WTC11 (cell line): ENCODE data around the gene LRRC14B. TPM values are rescaled to one million over a fixed set of nuclear protein-coding genes. Genes with fewer than 3 reads are reported as not detected.

Experiments
- ATAC-seq: fragments of 200-7000 bp; cut with Tn5 transposase; 2 replicates; pipeline ENCODE4 v1.10.0; 2021; ENCODE audit warnings: mild to moderate bottlenecking, moderate library complexity
- CTCF ChIA-PET: fragments of 300-600 bp; sonication (Branson Sonifier 250); formaldehyde crosslinking; loops from one replicate; lab custom pipeline; 2021; ENCODE audit warnings: antibody characterized with exemption; lab: Charles Lee
- POLR2A ChIA-PET: fragments of 350-600 bp; sonication (Branson Sonifier 250); formaldehyde crosslinking; loops from one replicate; lab custom pipeline; 2021; ENCODE audit warnings: antibody characterized with exemption; lab: Charles Lee
- DNase-seq: peaks from one replicate; pipeline ENCODE4 v3.0.0; 2021; ENCODE audit warnings: low spot score
- H3K27ac Mint-ChIP-seq: 2 replicates; pipeline ENCODE4 v1.8.0; 2021; ENCODE audit warnings: mixed read lengths
- H3K27me3 Mint-ChIP-seq: 2 replicates; pipeline ENCODE4 v1.8.0; 2021; ENCODE audit warnings: low read depth, mild to moderate bottlenecking, moderate library complexity, mixed read lengths
- H3K36me3 Mint-ChIP-seq: 2 replicates; pipeline ENCODE4 v1.8.0; 2021; ENCODE audit warnings: mixed read lengths
- H3K4me1 Mint-ChIP-seq: 2 replicates; pipeline ENCODE4 v1.8.0; 2022; ENCODE audit warnings: mixed read lengths
- H3K4me3 Mint-ChIP-seq: 2 replicates; pipeline ENCODE4 v1.8.0; 2021; ENCODE audit warnings: mild to moderate bottlenecking, moderate library complexity, mixed read lengths
- H3K9me3 Mint-ChIP-seq: 2 replicates; pipeline ENCODE4 v1.8.0; 2021; ENCODE audit warnings: mixed read lengths
- ESRRA ChIP-seq: sonication (generic); formaldehyde crosslinking; IDR thresholded peaks from 2 replicates; pipeline ENCODE4 v1.8.1; 2022; ENCODE audit warnings: mild to moderate bottlenecking, missing genetic modification reagents, borderline replicate concordance
- GRHL2 ChIP-seq: fragments of 250-450 bp; sonication (Bioruptor Pico); IDR thresholded peaks from 2 replicates; pipeline ENCODE4 v1.8.0; 2022; ENCODE audit warnings: mild to moderate bottlenecking, moderate library complexity; ENCODE audit not compliant: insufficient replicate concordance, severe bottlenecking
- JAZF1 ChIP-seq: fragments of 250-450 bp; sonication (Bioruptor Pico); IDR thresholded peaks from 2 replicates; pipeline ENCODE4 v1.9.0; 2021; ENCODE audit warnings: moderate library complexity, mild to moderate bottlenecking, inconsistent platforms
- NFE2L1 ChIP-seq: sonication (generic); formaldehyde crosslinking; IDR thresholded peaks from 2 replicates; pipeline ENCODE4 v1.8.1; 2023; ENCODE audit warnings: missing genetic modification reagents
- NFYB ChIP-seq: sonication (generic); formaldehyde crosslinking; conservative IDR thresholded peaks from 2 replicates; pipeline ENCODE4 v1.8.0; 2022; ENCODE audit warnings: low read depth, missing genetic modification reagents
- PRRX2 ChIP-seq: fragments of 250-450 bp; sonication (Bioruptor Pico); IDR thresholded peaks from 2 replicates; pipeline ENCODE4 v1.8.0; 2021; ENCODE audit warnings: mild to moderate bottlenecking
- RELA ChIP-seq: sonication (generic); formaldehyde crosslinking; IDR thresholded peaks from 2 replicates; pipeline ENCODE4 v1.8.1; 2022; ENCODE audit warnings: missing genetic modification reagents, mild to moderate bottlenecking, borderline replicate concordance
- SMAD4 ChIP-seq: sonication (generic); formaldehyde crosslinking; IDR thresholded peaks from 2 replicates; pipeline ENCODE4 v1.8.0; 2022; ENCODE audit warnings: mild to moderate bottlenecking, missing genetic modification reagents
- ZBTB21 ChIP-seq: sonication (generic); formaldehyde crosslinking; IDR thresholded peaks from 2 replicates; pipeline ENCODE4 v1.8.1; 2023; ENCODE audit warnings: mild to moderate bottlenecking, missing genetic modification reagents, borderline replicate concordance
- ZNF138 ChIP-seq: sonication (generic); formaldehyde crosslinking; conservative IDR thresholded peaks from 2 replicates; pipeline ENCODE4 v1.8.1; 2022; ENCODE audit warnings: mild to moderate bottlenecking, moderate library complexity, missing genetic modification reagents
- ZNF263 ChIP-seq: sonication (generic); formaldehyde crosslinking; IDR thresholded peaks from 2 replicates; pipeline ENCODE4 v1.8.1; 2022; ENCODE audit warnings: low read depth, mild to moderate bottlenecking, moderate library complexity, missing genetic modification reagents
- total RNA-seq: library from RNA; stranded (reverse); gene quantifications from 3 replicates; pipeline ENCODE4 v1.2.3, GENCODE V29; 2021
- TF ChIP-seq, protein P1 (sequence below): sonication (generic); formaldehyde crosslinking; IDR thresholded peaks from 2 replicates; pipeline ENCODE4 v1.8.0; 2023; ENCODE audit warnings: mild to moderate bottlenecking, missing genetic modification reagents
- TF ChIP-seq, protein P2 (sequence below): fragments of 250-450 bp; sonication (Bioruptor Pico); IDR thresholded peaks from 2 replicates; pipeline ENCODE4 v2.1.2; 2022; ENCODE audit warnings: mild to moderate bottlenecking, moderate library complexity
- TF ChIP-seq, protein P3 (sequence below): sonication (generic); formaldehyde crosslinking; IDR thresholded peaks from 2 replicates; pipeline ENCODE4 v1.8.0; 2022; ENCODE audit warnings: mild to moderate bottlenecking, missing genetic modification reagents
- TF ChIP-seq, protein P4 (sequence below): fragments of 250-450 bp; sonication (Bioruptor Pico); conservative IDR thresholded peaks from 2 replicates; pipeline ENCODE4 v1.9.0; 2021; ENCODE audit warnings: mild to moderate bottlenecking
- TF ChIP-seq, protein P5 (sequence below): sonication (generic); formaldehyde crosslinking; IDR thresholded peaks from 2 replicates; pipeline ENCODE4 v1.8.1; 2023; ENCODE audit warnings: mild to moderate bottlenecking, moderate library complexity, missing genetic modification reagents
- TF ChIP-seq, protein P6 (sequence below): fragments of 250-450 bp; sonication (Bioruptor Pico); IDR thresholded peaks from 2 replicates; pipeline ENCODE4 v1.9.0; 2021; ENCODE audit warnings: moderate library complexity, mild to moderate bottlenecking, inconsistent platforms, borderline replicate concordance
- TF ChIP-seq, protein P7 (sequence below): fragments of 250-450 bp; sonication (Bioruptor Pico); IDR thresholded peaks from 2 replicates; pipeline ENCODE4 v1.9.0; 2021; ENCODE audit warnings: mild to moderate bottlenecking
- TF ChIP-seq, protein P8 (sequence below): sonication (generic); formaldehyde crosslinking; IDR thresholded peaks from 2 replicates; pipeline ENCODE4 v1.8.1; 2022; ENCODE audit warnings: low read depth, mild to moderate bottlenecking, moderate library complexity, missing genetic modification reagents, borderline replicate concordance

The LRRC14B gene
- total RNA-seq, 1 experiment from 2014 or later = not detected

DNA sequence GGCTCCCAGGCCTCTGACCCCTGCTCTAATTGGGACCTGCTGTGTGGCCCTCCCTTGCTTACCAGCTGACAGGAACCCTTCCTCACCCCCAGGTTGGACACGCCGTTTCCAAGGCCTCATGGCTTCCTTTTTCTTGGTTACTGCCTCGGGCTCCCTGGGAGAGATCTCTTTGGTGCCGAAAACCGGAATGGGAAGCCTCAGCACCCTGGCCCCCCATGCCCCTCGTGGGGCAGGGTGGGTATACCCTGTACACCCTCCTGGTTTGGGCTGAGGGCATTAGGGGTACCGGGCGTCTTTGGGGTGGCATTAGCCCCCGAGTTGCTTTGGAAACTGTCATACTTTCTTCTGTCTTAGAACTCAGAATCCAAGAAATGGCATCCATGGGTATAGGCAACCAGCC is 10.1 kb upstream of the LRRC14B start:
- no peak overlapping the region for H3K4me3 Mint-ChIP-seq
- ATAC-seq (no peak), DNase-seq (no peak)
- ChIA-PET CTCF (no interaction called here), POLR2A (no interaction called here)
- H3K27me3 Mint-ChIP-seq = no peaks in the 10 kb centered on the region
- peaks cover 13% of the 10 kb centered on the region for H3K4me1 Mint-ChIP-seq
- H3K27ac Mint-ChIP-seq = no peak overlapping the region
- peaks cover 20% of the 10 kb centered on the region for H3K36me3 Mint-ChIP-seq
- H3K9me3 Mint-ChIP-seq = no peaks in the 10 kb centered on the region
- TF ChIP-seq RELA (CRISPR knock-in tag) (no peak), JAZF1 (no peak), GRHL2 (no peak), PRRX2 (CRISPR knock-in tag) (no peak), SMAD4 (no peak), NFYB (no peak)
- TF ChIP-seq, protein P1, sequence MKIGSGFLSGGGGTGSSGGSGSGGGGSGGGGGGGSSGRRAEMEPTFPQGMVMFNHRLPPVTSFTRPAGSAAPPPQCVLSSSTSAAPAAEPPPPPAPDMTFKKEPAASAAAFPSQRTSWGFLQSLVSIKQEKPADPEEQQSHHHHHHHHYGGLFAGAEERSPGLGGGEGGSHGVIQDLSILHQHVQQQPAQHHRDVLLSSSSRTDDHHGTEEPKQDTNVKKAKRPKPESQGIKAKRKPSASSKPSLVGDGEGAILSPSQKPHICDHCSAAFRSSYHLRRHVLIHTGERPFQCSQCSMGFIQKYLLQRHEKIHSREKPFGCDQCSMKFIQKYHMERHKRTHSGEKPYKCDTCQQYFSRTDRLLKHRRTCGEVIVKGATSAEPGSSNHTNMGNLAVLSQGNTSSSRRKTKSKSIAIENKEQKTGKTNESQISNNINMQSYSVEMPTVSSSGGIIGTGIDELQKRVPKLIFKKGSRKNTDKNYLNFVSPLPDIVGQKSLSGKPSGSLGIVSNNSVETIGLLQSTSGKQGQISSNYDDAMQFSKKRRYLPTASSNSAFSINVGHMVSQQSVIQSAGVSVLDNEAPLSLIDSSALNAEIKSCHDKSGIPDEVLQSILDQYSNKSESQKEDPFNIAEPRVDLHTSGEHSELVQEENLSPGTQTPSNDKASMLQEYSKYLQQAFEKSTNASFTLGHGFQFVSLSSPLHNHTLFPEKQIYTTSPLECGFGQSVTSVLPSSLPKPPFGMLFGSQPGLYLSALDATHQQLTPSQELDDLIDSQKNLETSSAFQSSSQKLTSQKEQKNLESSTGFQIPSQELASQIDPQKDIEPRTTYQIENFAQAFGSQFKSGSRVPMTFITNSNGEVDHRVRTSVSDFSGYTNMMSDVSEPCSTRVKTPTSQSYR (CRISPR knock-in tag) = no peak
- TF ChIP-seq, protein P2, sequence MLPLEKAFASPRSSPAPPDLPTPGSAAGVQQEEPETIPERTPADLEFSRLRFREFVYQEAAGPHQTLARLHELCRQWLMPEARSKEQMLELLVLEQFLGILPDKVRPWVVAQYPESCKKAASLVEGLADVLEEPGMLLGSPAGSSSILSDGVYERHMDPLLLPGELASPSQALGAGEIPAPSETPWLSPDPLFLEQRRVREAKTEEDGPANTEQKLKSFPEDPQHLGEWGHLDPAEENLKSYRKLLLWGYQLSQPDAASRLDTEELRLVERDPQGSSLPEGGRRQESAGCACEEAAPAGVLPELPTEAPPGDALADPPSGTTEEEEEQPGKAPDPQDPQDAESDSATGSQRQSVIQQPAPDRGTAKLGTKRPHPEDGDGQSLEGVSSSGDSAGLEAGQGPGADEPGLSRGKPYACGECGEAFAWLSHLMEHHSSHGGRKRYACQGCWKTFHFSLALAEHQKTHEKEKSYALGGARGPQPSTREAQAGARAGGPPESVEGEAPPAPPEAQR (CRISPR knock-in tag) = no peak
- TF ChIP-seq, protein P3, sequence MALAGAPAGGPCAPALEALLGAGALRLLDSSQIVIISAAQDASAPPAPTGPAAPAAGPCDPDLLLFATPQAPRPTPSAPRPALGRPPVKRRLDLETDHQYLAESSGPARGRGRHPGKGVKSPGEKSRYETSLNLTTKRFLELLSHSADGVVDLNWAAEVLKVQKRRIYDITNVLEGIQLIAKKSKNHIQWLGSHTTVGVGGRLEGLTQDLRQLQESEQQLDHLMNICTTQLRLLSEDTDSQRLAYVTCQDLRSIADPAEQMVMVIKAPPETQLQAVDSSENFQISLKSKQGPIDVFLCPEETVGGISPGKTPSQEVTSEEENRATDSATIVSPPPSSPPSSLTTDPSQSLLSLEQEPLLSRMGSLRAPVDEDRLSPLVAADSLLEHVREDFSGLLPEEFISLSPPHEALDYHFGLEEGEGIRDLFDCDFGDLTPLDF (CRISPR knock-in tag) = no peak
- TF ChIP-seq, protein P4, sequence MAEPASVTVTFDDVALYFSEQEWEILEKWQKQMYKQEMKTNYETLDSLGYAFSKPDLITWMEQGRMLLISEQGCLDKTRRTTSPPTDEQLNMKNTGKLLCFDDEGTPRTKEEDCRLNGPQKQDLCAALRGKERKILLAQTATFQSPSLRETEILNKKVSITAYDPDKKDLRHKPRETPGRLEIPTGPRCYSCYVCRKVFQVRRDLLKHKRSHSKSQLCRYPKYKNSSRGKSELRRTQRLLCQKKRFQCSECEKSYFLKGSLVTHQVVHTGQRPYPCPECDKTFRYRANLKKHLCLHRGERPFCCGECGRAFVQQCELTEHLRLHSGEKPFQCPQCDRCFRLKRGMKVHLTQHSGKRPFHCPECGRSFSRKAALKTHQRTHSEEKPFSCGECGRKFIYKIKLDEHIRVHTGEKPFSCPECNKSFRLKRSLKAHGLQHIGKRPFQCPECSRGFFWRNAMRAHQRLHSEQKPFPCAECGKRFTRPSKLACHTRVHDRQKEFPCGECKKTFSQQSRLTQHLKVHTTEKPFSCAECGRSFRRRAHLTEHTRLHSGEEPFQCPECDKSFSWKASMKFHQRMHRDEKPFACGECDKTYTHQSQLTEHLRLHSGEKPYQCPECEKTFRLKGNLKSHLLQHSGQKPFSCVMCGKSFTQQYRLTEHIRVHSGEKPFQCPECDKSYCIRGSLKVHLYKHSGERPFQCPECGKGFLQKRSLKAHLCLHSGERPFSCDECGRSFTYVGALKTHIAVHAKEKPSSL (CRISPR knock-in tag) = no peak
- TF ChIP-seq, protein P5, sequence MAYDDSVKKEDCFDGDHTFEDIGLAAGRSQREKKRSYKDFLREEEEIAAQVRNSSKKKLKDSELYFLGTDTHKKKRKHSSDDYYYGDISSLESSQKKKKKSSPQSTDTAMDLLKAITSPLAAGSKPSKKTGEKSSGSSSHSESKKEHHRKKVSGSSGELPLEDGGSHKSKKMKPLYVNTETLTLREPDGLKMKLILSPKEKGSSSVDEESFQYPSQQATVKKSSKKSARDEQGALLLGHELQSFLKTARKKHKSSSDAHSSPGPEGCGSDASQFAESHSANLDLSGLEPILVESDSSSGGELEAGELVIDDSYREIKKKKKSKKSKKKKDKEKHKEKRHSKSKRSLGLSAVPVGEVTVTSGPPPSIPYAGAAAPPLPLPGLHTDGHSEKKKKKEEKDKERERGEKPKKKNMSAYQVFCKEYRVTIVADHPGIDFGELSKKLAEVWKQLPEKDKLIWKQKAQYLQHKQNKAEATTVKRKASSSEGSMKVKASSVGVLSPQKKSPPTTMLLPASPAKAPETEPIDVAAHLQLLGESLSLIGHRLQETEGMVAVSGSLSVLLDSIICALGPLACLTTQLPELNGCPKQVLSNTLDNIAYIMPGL (CRISPR knock-in tag) = no peak

DNA sequence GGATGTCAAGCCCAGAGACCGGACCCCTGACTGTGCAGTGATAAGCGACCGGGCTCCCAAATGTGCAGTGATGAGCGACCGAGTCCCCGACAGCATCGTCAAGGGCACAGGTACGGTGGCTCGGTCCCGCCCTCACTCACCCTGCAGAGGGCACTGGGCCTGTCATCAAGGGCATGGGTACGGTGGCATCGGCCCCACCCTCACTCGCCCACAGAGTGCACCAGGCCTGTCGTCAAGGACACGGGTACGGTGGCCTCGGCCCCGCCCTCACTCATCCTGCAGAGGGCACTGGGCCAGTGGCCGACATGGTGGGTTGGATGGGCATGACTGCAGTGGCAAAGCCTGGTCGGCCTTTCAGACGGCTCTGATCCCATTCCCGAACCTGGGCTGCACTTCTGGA is 9.7 kb upstream of the LRRC14B start:
- no peak overlapping the region for H3K27ac Mint-ChIP-seq
- CTCF ChIA-PET = no interaction called here
- H3K4me3 Mint-ChIP-seq = no peak overlapping the region
- H3K4me1 Mint-ChIP-seq = peaks cover 13% of the 10 kb centered on the region
- no peak for ATAC-seq
- peaks cover 20% of the 10 kb centered on the region for H3K36me3 Mint-ChIP-seq
- no peak for DNase-seq
- no peaks in the 10 kb centered on the region for H3K27me3 Mint-ChIP-seq
- H3K9me3 Mint-ChIP-seq = no peaks in the 10 kb centered on the region
- POLR2A ChIA-PET = no interaction called here
- TF ChIP-seq, protein P6, sequence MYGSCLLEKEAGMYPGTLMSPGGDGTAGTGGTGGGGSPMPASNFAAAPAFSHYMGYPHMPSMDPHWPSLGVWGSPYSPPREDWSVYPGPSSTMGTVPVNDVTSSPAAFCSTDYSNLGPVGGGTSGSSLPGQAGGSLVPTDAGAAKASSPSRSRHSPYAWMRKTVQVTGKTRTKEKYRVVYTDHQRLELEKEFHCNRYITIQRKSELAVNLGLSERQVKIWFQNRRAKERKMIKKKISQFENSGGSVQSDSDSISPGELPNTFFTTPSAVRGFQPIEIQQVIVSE = no peak
- TF ChIP-seq, protein P7, sequence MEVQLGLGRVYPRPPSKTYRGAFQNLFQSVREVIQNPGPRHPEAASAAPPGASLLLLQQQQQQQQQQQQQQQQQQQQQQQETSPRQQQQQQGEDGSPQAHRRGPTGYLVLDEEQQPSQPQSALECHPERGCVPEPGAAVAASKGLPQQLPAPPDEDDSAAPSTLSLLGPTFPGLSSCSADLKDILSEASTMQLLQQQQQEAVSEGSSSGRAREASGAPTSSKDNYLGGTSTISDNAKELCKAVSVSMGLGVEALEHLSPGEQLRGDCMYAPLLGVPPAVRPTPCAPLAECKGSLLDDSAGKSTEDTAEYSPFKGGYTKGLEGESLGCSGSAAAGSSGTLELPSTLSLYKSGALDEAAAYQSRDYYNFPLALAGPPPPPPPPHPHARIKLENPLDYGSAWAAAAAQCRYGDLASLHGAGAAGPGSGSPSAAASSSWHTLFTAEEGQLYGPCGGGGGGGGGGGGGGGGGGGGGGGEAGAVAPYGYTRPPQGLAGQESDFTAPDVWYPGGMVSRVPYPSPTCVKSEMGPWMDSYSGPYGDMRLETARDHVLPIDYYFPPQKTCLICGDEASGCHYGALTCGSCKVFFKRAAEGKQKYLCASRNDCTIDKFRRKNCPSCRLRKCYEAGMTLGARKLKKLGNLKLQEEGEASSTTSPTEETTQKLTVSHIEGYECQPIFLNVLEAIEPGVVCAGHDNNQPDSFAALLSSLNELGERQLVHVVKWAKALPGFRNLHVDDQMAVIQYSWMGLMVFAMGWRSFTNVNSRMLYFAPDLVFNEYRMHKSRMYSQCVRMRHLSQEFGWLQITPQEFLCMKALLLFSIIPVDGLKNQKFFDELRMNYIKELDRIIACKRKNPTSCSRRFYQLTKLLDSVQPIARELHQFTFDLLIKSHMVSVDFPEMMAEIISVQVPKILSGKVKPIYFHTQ = no peak
- TF ChIP-seq, protein P8, sequence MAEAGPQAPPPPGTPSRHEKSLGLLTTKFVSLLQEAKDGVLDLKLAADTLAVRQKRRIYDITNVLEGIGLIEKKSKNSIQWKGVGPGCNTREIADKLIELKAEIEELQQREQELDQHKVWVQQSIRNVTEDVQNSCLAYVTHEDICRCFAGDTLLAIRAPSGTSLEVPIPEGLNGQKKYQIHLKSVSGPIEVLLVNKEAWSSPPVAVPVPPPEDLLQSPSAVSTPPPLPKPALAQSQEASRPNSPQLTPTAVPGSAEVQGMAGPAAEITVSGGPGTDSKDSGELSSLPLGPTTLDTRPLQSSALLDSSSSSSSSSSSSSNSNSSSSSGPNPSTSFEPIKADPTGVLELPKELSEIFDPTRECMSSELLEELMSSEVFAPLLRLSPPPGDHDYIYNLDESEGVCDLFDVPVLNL = no peak
- TF ChIP-seq ZNF138 (CRISPR knock-in tag) (no peak), ESRRA (CRISPR knock-in tag) (no peak), ZBTB21 (CRISPR knock-in tag) (no peak), ZNF263 (CRISPR knock-in tag) (no peak), NFE2L1 (CRISPR knock-in tag) (no peak)
